SK-N-SH (cell line): Measurements from ENCODE around the gene KLHL24. TPM values are rescaled to one million over a fixed set of nuclear protein-coding genes. Genes with fewer than 3 reads are reported as not detected.

Source experiments
- CTCF ChIA-PET: fragments of 300-600, 350-600 bp; formaldehyde crosslinking; extraction: SDS; loops from one replicate; lab custom pipeline; 2021; lab: Yijun Ruan, JAX
- POLR2A ChIA-PET: fragments of 350-600 bp; sonication (Branson Sonifier 250); formaldehyde crosslinking; extraction: SDS; loops from one replicate; lab custom pipeline; 2020; ENCODE audit warnings: antibody characterized with exemption, inconsistent platforms; lab: Yijun Ruan, JAX
- DNase-seq: peaks from one replicate; pipeline ENCODE4 v3.0.0; 2012
- H2AFZ ChIP-seq: fragments of 200-600 bp; sonication (generic); 2 replicates; pipeline ENCODE4 v1.8.1; 2016; ENCODE audit warnings: antibody characterized with exemption, mild to moderate bottlenecking, low read depth
- H3F3A ChIP-seq: fragments of 200-600 bp; sonication (generic); replicated peaks from 2 replicates; pipeline ENCODE3; 2016; ENCODE audit warnings: antibody characterized with exemption, mild to moderate bottlenecking; ENCODE audit not compliant: insufficient read depth
- H3K27ac ChIP-seq, 2 experiments: fragments of 200-500 bp in 1 of 2; fragments of 200-600 bp in 1 of 2; sonication (Bioruptor generic) in 1 of 2; sonication (generic), shearing (Covaris generic) in 1 of 2; 2 replicates each; pipeline versions ENCODE4 v1.5.1 to v1.6.1; 2014 to 2016; ENCODE audit warnings: low read depth in 2 of 2, inconsistent platforms in 1 of 2, low read length in 1 of 2, mild to moderate bottlenecking in 1 of 2, mixed read lengths in 1 of 2
- H3K27me3 ChIP-seq: fragments of 200-600 bp; sonication (generic), shearing (Covaris generic); 2 replicates; pipeline ENCODE4 v1.6.1; 2016; ENCODE audit warnings: mixed run types; ENCODE audit not compliant: insufficient read depth
- H3K36me3 ChIP-seq, 2 experiments: fragments of 200-500 bp in 1 of 2; fragments of 200-600 bp in 1 of 2; sonication (Bioruptor generic) in 1 of 2; sonication (generic) in 1 of 2; replicated peaks in 1 of 2; 2 replicates each; pipeline versions ENCODE3 to v1.5.1; 2014 to 2016; ENCODE audit warnings: low read length in 1 of 2, mild to moderate bottlenecking in 1 of 2; ENCODE audit not compliant: insufficient read depth in 2 of 2, control insufficient read depth in 1 of 2
- H3K4me1 ChIP-seq, 2 experiments: fragments of 200-500 bp in 1 of 2; fragments of 200-600 bp in 1 of 2; sonication (Bioruptor generic) in 1 of 2; sonication (generic), shearing (Covaris generic) in 1 of 2; 2 replicates each; pipeline versions ENCODE4 v1.5.1 to v1.6.1; 2014 to 2016; ENCODE audit warnings: low read depth in 1 of 2, low read length in 1 of 2, mixed run types in 1 of 2; ENCODE audit not compliant: insufficient read depth in 2 of 2, control insufficient read depth in 1 of 2
- H3K4me2 ChIP-seq: fragments of 200-600 bp; sonication (generic), shearing (Covaris generic); 2 replicates; pipeline ENCODE4 v1.6.1; 2017; ENCODE audit warnings: mixed run types
- H3K4me3 ChIP-seq, 2 experiments: fragments of 200-500 bp in 1 of 2; fragments of 200-600 bp in 1 of 2; sonication (Bioruptor generic) in 1 of 2; sonication (generic), shearing (Covaris generic) in 1 of 2; 2 replicates each; pipeline versions ENCODE4 v1.5.1 to v1.8.1; 2014 to 2016; ENCODE audit warnings: low read depth in 2 of 2, inconsistent platforms in 1 of 2, low read length in 1 of 2, mild to moderate bottlenecking in 1 of 2, mixed read lengths in 1 of 2, moderate library complexity in 1 of 2
- H3K79me2 ChIP-seq: fragments of 200-600 bp; sonication (generic); 2 replicates; pipeline ENCODE4 v1.8.1; 2017; ENCODE audit warnings: mild to moderate bottlenecking; ENCODE audit not compliant: insufficient read depth
- H3K9ac ChIP-seq: fragments of 200-600 bp; sonication (generic); 2 replicates; pipeline ENCODE4 v1.6.1; 2017; ENCODE audit warnings: mixed run types
- H3K9me2 ChIP-seq: fragments of 200-600 bp; sonication (generic); 2 replicates; pipeline ENCODE4 v1.6.1; 2017; ENCODE audit warnings: mixed run types
- H3K9me3 ChIP-seq: fragments of 200-600 bp; sonication (generic); 2 replicates; pipeline ENCODE4 v1.6.1; 2017; ENCODE audit warnings: mixed run types, mild to moderate bottlenecking, moderate library complexity
- H4K20me1 ChIP-seq: fragments of 200-600 bp; sonication (generic); 2 replicates; pipeline ENCODE4 v1.6.1; 2017; ENCODE audit warnings: mild to moderate bottlenecking, mixed run types; ENCODE audit not compliant: insufficient read depth
- CHD2 ChIP-seq: fragments of 150-350 bp; IDR thresholded peaks from 2 replicates; pipeline ENCODE4 v1.6.1; 2018; ENCODE audit warnings: low read length; ENCODE audit not compliant: partially characterized antibody
- ELF1 ChIP-seq: IDR thresholded peaks from 2 replicates; pipeline ENCODE4 v1.4.0; 2012
- EP300 ChIP-seq, 2 experiments: IDR thresholded peaks; 2 replicates each; pipeline versions ENCODE4 v1.4.0 to v1.6.1; 2012; ENCODE audit warnings: borderline replicate concordance in 1 of 2, low read depth in 1 of 2, low read length in 1 of 2
- FOXJ3 ChIP-seq: sonication (generic); formaldehyde crosslinking; IDR thresholded peaks from 2 replicates; pipeline ENCODE4 v1.5.1; 2020; ENCODE audit warnings: mild to moderate bottlenecking, missing genetic modification reagents
- FOXM1 ChIP-seq: IDR thresholded peaks from 2 replicates; pipeline ENCODE4 v1.4.0; 2012; ENCODE audit warnings: low read depth, mild to moderate bottlenecking
- GATA2 ChIP-seq: sonication (generic); formaldehyde crosslinking; IDR thresholded peaks from 2 replicates; pipeline ENCODE4 v1.5.0; 2020; ENCODE audit warnings: mild to moderate bottlenecking, missing genetic modification reagents
- IRF3 ChIP-seq: fragments of 150-350 bp; IDR thresholded peaks from 2 replicates; pipeline ENCODE4 v1.6.1; 2016; ENCODE audit warnings: mild to moderate bottlenecking, low read depth, low read length
- MXI1 ChIP-seq: IDR thresholded peaks from 2 replicates; pipeline ENCODE4 v1.6.1; 2012; ENCODE audit warnings: mild to moderate bottlenecking, low read depth, low read length, improper control_type of control experiment
- NRF1 ChIP-seq: IDR thresholded peaks from 2 replicates; pipeline ENCODE4 v1.6.1; 2012; ENCODE audit warnings: low read depth, mild to moderate bottlenecking, low read length
- POLR2AphosphoS5 ChIP-seq: IDR thresholded peaks from 2 replicates; pipeline ENCODE4 v1.6.1; 2012; ENCODE audit warnings: low read depth, low read length
- RAD21 ChIP-seq: IDR thresholded peaks from 2 replicates; pipeline ENCODE4 v1.6.1; 2012; ENCODE audit warnings: mild to moderate bottlenecking, low read length
- RCOR1 ChIP-seq: fragments of 150-350 bp; IDR thresholded peaks from 2 replicates; pipeline ENCODE4 v1.6.1; 2017; ENCODE audit warnings: antibody characterized with exemption, low read length
- RFX5 ChIP-seq: IDR thresholded peaks from 2 replicates; pipeline ENCODE4 v1.6.1; 2012; ENCODE audit warnings: mild to moderate bottlenecking, improper control_type of control experiment, low read length
- RXRA ChIP-seq: IDR thresholded peaks from 2 replicates; pipeline ENCODE4 v1.4.0; 2012; ENCODE audit warnings: low read depth, mild to moderate bottlenecking, borderline replicate concordance
- SIN3A ChIP-seq: IDR thresholded peaks from 2 replicates; pipeline ENCODE4 v1.6.1; 2012; ENCODE audit warnings: low read depth, mild to moderate bottlenecking, low read length, moderate library complexity, borderline replicate concordance
- TAF1 ChIP-seq: IDR thresholded peaks from 2 replicates; pipeline ENCODE4 v1.6.1; 2012; ENCODE audit warnings: low read depth, mild to moderate bottlenecking, low read length, moderate library complexity, borderline replicate concordance
- USF1 ChIP-seq: IDR thresholded peaks from 2 replicates; pipeline ENCODE4 v1.4.0; 2012; ENCODE audit warnings: low read depth, borderline replicate concordance
- YY1 ChIP-seq: IDR thresholded peaks from 2 replicates; pipeline ENCODE4 v1.4.0; 2012; ENCODE audit warnings: low read depth, mild to moderate bottlenecking
- WGBS: methylation state at CpG from one replicate; pipeline ENCODE4 v1.1.6; 2017; ENCODE audit warnings: low lambda C conversion rate; 5-methylcytosine and 5-hydroxymethylcytosine counted together
- polyA plus RNA-seq, 3 experiments: library from polyadenylated mRNA; depleted of rRNA; stranded (reverse); fragments of >200 nt; gene quantifications; 2 replicates each; pipeline ENCODE4 v1.2.3, GENCODE V29; 2012
- TF ChIP-seq, protein P1 (sequence below): IDR thresholded peaks from 2 replicates; pipeline ENCODE4; 2012
- TF ChIP-seq, protein P2 (sequence below): IDR thresholded peaks from 2 replicates; pipeline ENCODE4 v1.4.0; 2012; ENCODE audit warnings: low read depth, borderline replicate concordance
- TF ChIP-seq, protein P3 (sequence below): IDR thresholded peaks from 2 replicates; pipeline ENCODE4 v1.4.0; 2012; ENCODE audit warnings: low read depth
- TF ChIP-seq, protein P4 (sequence below): fragments of 150-350 bp; IDR thresholded peaks from 2 replicates; pipeline ENCODE4 v1.6.1; 2017; ENCODE audit warnings: antibody characterized with exemption, low read length, low read depth, borderline replicate concordance

The KLHL24 gene
- polyA plus RNA-seq, 1 of the 3 experiments (the other 2 are of a cell fraction): 5.7 TPM

- peak overlapping the region; percentile 100 for H2AFZ ChIP-seq
- peak overlapping the region; percentile 78 to 96 for H3K4me3 ChIP-seq
- TF ChIP-seq RAD21: peak; percentile 12
- TF ChIP-seq TAF1: peak; percentile 13; the same call in 1 of the 2 replicates
- peak; percentile 64; the same call in 1 of the 2 replicates for TF ChIP-seq MXI1
- TF ChIP-seq RXRA: 0 out of 2 replicates have a peak, but pooled peaks have one; percentile 45
- peak; percentile 82 for TF ChIP-seq USF1
- peak; percentile 38 for TF ChIP-seq CHD2
- TF ChIP-seq, protein P1, sequence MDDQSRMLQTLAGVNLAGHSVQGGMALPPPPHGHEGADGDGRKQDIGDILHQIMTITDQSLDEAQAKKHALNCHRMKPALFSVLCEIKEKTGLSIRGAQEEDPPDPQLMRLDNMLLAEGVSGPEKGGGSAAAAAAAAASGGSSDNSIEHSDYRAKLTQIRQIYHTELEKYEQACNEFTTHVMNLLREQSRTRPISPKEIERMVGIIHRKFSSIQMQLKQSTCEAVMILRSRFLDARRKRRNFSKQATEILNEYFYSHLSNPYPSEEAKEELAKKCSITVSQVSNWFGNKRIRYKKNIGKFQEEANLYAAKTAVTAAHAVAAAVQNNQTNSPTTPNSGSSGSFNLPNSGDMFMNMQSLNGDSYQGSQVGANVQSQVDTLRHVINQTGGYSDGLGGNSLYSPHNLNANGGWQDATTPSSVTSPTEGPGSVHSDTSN: peak; percentile 20; the same call in 1 of the 2 replicates
- peak; percentile 77; the same call in 1 of the 2 replicates for TF ChIP-seq RFX5
- 0 out of 2 replicates have a peak, but pooled peaks have one; percentile 14 for TF ChIP-seq POLR2AphosphoS5
- TF ChIP-seq, protein P2, sequence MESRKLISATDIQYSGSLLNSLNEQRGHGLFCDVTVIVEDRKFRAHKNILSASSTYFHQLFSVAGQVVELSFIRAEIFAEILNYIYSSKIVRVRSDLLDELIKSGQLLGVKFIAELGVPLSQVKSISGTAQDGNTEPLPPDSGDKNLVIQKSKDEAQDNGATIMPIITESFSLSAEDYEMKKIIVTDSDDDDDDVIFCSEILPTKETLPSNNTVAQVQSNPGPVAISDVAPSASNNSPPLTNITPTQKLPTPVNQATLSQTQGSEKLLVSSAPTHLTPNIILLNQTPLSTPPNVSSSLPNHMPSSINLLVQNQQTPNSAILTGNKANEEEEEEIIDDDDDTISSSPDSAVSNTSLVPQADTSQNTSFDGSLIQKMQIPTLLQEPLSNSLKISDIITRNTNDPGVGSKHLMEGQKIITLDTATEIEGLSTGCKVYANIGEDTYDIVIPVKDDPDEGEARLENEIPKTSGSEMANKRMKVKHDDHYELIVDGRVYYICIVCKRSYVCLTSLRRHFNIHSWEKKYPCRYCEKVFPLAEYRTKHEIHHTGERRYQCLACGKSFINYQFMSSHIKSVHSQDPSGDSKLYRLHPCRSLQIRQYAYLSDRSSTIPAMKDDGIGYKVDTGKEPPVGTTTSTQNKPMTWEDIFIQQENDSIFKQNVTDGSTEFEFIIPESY: no peak
- TF ChIP-seq ELF1: no peak
- TF ChIP-seq FOXJ3 (CRISPR knock-in tag): no peak
- TF ChIP-seq RCOR1: peak; percentile 15; the same call in 1 of the 2 replicates
- TF ChIP-seq FOXM1: no peak
- TF ChIP-seq, protein P3, sequence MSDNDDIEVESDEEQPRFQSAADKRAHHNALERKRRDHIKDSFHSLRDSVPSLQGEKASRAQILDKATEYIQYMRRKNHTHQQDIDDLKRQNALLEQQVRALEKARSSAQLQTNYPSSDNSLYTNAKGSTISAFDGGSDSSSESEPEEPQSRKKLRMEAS: peak; percentile 45
- peak; percentile 87; the same call in 1 of the 2 replicates for TF ChIP-seq SIN3A
- 0 out of 2 replicates have a peak, but pooled peaks have one; percentile 2 for TF ChIP-seq YY1
- no peak for TF ChIP-seq GATA2 (CRISPR knock-in tag)
- TF ChIP-seq EP300 (IDR thresholded peaks at IDR 0.05; ENCODE audit: borderline replicate concordance in 1 of 2, low read depth in 1 of 2, low read length in 1 of 2): no peak
- TF ChIP-seq IRF3: no peak
- peak; percentile 27; the same call in 1 of the 2 replicates for TF ChIP-seq NRF1
- TF ChIP-seq, protein P4, sequence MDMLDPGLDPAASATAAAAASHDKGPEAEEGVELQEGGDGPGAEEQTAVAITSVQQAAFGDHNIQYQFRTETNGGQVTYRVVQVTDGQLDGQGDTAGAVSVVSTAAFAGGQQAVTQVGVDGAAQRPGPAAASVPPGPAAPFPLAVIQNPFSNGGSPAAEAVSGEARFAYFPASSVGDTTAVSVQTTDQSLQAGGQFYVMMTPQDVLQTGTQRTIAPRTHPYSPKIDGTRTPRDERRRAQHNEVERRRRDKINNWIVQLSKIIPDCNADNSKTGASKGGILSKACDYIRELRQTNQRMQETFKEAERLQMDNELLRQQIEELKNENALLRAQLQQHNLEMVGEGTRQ: no peak
- no peaks in the 10 kb centered on the region; the same call in 1 of the 2 replicates for H4K20me1 ChIP-seq
- no peaks in the 10 kb centered on the region for H3K27me3 ChIP-seq
- H3F3A ChIP-seq: no peaks in the 10 kb centered on the region
- WGBS: 3% methylated on average over 12 of the region's 84 CpGs
- peak overlapping the region; percentile 88 for H3K9ac ChIP-seq
- POLR2A ChIA-PET: interaction anchor here (1.0 to 2.9 kb wide), 6 partner anchors 18 to 209 kb away, joined by 3 to 20 read pairs (median 4); partner anchors contain the start of gene YEATS2
- no peaks in the 10 kb centered on the region for H3K9me2 ChIP-seq
- H3K79me2 ChIP-seq: peaks cover 19% of the 10 kb centered on the region
- H3K4me1 ChIP-seq: no peaks in the 10 kb centered on the region; a peak in 2 of 4 replicates
- peak overlapping the region; percentile 95 for H3K4me2 ChIP-seq
- DNase-seq: peak; percentile 92
- CTCF ChIA-PET: interaction anchor here (0.9 to 1.6 kb wide), 4 partner anchors 61 to 157 kb away, joined by 3 to 5 read pairs (median 3); partner anchors contain the start of gene YEATS2
- no peaks in the 10 kb centered on the region for H3K36me3 ChIP-seq
- H3K9me3 ChIP-seq: no peaks in the 10 kb centered on the region
- H3K27ac ChIP-seq: peak overlapping the region; percentile 76 to 83
Observed at GRCh38 chr3:183636221-183637105, 1.0 kb downstream of the KLHL24 start.
